Duodenal mucosa (tissue), 2 donors: ENCODE results near the gene ARL15.

Experiments
- H3K27ac ChIP-seq: one replicate; pipeline ENCODE4 v1.7.0; 2013; ENCODE audit warnings: low read depth, low read length
- H3K27me3 ChIP-seq, 2 donors: one replicate each; pipeline ENCODE4 v1.7.0; 2013; ENCODE audit warnings: low read length in 2 of 2, control low read depth in 1 of 2; ENCODE audit not compliant: insufficient read depth in 2 of 2, control insufficient read depth in 1 of 2
- H3K36me3 ChIP-seq, 2 donors: one replicate each; pipeline ENCODE4 v1.7.0; 2013; ENCODE audit warnings: low read length in 2 of 2, control low read depth in 1 of 2; ENCODE audit not compliant: insufficient read depth in 2 of 2, control insufficient read depth in 1 of 2
- H3K4me1 ChIP-seq, 2 donors: one replicate each; pipeline ENCODE4 v1.7.0; 2013; ENCODE audit warnings: low read length in 2 of 2, control low read depth in 1 of 2; ENCODE audit not compliant: insufficient read depth in 2 of 2, control insufficient read depth in 1 of 2
- H3K4me3 ChIP-seq, 2 donors: one replicate each; pipeline ENCODE4 v1.7.0; 2013; ENCODE audit warnings: low read length in 2 of 2, low read depth in 1 of 2
- H3K9ac ChIP-seq, 2 donors: one replicate each; pipeline ENCODE4 v1.7.0; 2013; ENCODE audit warnings: low read length in 2 of 2, low read depth in 1 of 2
- H3K9me3 ChIP-seq, 2 donors: one replicate each; pipeline ENCODE4 v1.7.0; 2013; ENCODE audit warnings: low read length in 2 of 2, control low read depth in 1 of 2; ENCODE audit not compliant: control insufficient read depth in 1 of 2

Gene ARL15

GRCh38 chr5:54186108-54186507 is 124.3 kb downstream of the ARL15 start:
- Histone ChIP-seq H3K4me3 (no peak overlapping the region), H3K9me3 (no peaks in the 10 kb centered on the region), H3K4me1 (peaks cover 16 to 27% of the 10 kb centered on the region in 2 donors), H3K9ac (no peak overlapping the region), H3K36me3 (no peaks in the 10 kb centered on the region), H3K27me3 (no peaks in the 10 kb centered on the region), H3K27ac (no peak overlapping the region)

- Histone ChIP-seq H3K36me3 (no peaks in the 10 kb centered on the region), H3K9me3 (no peaks in the 10 kb centered on the region), H3K9ac (no peak overlapping the region), H3K27me3 (no peaks in the 10 kb centered on the region), H3K27ac (no peak overlapping the region), H3K4me1 (peaks cover 16 to 27% of the 10 kb centered on the region in 2 donors), H3K4me3 (peak overlapping the region in 1 of 2 donors; percentile 23)
Observed at GRCh38 chr5:54184806-54185205, 125.6 kb downstream of the ARL15 start.

DNA sequence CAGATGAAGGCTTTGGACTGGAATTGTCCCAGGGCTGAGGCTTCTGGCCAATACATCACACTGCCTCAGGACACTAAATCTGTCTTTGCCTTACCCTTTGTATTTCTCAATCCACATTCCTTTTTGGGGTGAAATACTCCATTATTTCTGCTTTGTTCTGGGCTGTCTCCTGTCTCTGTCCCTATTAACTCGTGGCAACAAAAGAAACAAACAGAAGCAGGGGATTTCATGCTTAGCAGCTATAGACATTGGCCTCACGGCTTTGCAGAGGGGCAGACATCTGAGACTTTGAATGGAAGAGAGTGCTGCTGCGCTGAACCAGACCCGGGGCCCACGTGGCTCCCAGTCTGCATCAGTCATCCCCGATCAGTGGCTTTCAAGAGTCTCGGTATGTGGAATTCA is 129.7 kb downstream of the ARL15 start:
- no peaks in the 10 kb centered on the region for H3K27me3 ChIP-seq
- peaks cover 41 to 42% of the 10 kb centered on the region in 2 donors for H3K4me1 ChIP-seq
- H3K36me3 ChIP-seq: no peaks in the 10 kb centered on the region
- H3K4me3 ChIP-seq: no peak overlapping the region
- no peak overlapping the region for H3K9ac ChIP-seq
- H3K9me3 ChIP-seq: no peaks in the 10 kb centered on the region
- no peak overlapping the region for H3K27ac ChIP-seq

GRCh38 chr5:54178991-54179390 is 131.4 kb downstream of the ARL15 start:
- peaks cover 30 to 36% of the 10 kb centered on the region in 2 donors for H3K4me1 ChIP-seq
- H3K9me3 ChIP-seq: no peaks in the 10 kb centered on the region
- no peaks in the 10 kb centered on the region for H3K36me3 ChIP-seq
- no peaks in the 10 kb centered on the region for H3K27me3 ChIP-seq
- H3K27ac ChIP-seq: no peak overlapping the region
- no peak overlapping the region for H3K4me3 ChIP-seq
- H3K9ac ChIP-seq: no peak overlapping the region

GRCh38 chr5:54178207-54178606 is 132.2 kb downstream of the ARL15 start:
- Histone ChIP-seq H3K27ac (no peak overlapping the region), H3K4me3 (no peak overlapping the region), H3K4me1 (peaks cover 30 to 40% of the 10 kb centered on the region in 2 donors), H3K27me3 (no peaks in the 10 kb centered on the region), H3K9ac (no peak overlapping the region), H3K9me3 (no peaks in the 10 kb centered on the region), H3K36me3 (no peaks in the 10 kb centered on the region)

DNA sequence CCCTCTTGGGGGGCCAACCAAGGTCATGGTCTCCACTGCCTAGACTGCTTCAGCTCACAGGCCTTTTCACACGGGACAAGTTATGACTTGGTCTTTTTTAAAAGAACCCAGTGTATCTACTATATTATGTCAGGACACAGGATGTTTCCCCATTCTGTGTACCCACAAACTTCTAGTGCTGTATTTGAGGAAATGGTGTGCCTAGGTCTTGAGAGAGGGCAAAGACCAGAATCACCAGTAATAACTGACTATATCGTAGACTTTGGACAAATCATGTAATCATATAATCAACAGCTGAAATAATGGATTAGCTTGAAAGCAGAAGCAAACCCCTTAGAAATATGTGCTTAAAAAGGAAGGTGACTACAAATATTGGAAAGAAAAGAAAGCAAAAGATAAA is 133.3 kb downstream of the ARL15 start:
- Histone ChIP-seq H3K9ac (no peak overlapping the region), H3K4me3 (peak overlapping the region in 1 of 2 donors; percentile 3), H3K9me3 (no peaks in the 10 kb centered on the region), H3K27me3 (no peaks in the 10 kb centered on the region), H3K36me3 (no peaks in the 10 kb centered on the region), H3K27ac (no peak overlapping the region), H3K4me1 (peaks cover 30 to 44% of the 10 kb centered on the region in 2 donors)

DNA sequence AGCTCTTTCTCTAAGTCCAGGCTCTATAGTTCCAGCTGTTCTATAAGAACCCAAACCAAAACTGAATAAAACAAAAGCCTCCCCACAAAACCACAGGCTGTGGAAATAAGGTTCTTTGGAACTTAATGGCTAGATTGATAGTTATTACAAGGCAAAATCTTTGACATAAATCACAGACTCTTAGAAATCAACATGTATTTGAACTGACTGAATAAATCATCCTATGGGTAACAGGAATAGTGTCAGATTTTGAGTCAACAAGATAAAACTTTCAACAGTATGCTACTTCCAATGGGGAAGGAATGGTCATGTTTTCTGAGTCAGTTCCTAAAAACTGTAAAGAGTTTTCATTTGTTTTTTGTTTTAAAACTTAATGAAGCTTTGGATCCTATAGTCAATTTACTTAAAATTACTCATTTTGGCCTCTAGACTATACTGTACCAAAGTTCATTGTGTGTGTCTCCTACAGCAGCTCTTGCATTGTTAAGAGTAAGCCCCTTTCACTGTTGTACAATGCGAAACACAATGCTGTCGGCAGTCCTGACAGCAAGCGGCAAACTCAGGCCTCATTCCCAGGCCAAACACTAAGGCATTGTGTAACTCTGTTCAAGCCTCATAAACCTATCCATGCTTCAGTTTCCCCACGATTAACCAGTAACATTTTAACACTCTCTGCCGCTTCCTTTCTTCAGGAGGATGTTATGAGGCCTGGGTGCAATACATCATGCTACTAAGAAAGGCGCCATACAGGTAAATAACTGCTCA is 134.1 kb downstream of the ARL15 start:
- H3K4me3 ChIP-seq: no peak overlapping the region
- H3K9ac ChIP-seq: no peak overlapping the region
- no peaks in the 10 kb centered on the region for H3K27me3 ChIP-seq
- H3K36me3 ChIP-seq: no peaks in the 10 kb centered on the region
- peaks cover 30 to 47% of the 10 kb centered on the region in 2 donors for H3K4me1 ChIP-seq
- no peak overlapping the region for H3K27ac ChIP-seq
- H3K9me3 ChIP-seq: no peaks in the 10 kb centered on the region

GRCh38 chr5:54173251-54173650 is 137.1 kb downstream of the ARL15 start:
- Histone ChIP-seq H3K9ac (no peak overlapping the region), H3K27me3 (no peaks in the 10 kb centered on the region), H3K4me1 (peaks cover 19 to 32% of the 10 kb centered on the region in 2 donors), H3K27ac (no peak overlapping the region), H3K9me3 (no peaks in the 10 kb centered on the region), H3K4me3 (no peak overlapping the region), H3K36me3 (no peaks in the 10 kb centered on the region)

- H3K36me3 ChIP-seq: no peaks in the 10 kb centered on the region
- H3K27me3 ChIP-seq: no peaks in the 10 kb centered on the region
- H3K9ac ChIP-seq: no peak overlapping the region
- H3K9me3 ChIP-seq: no peaks in the 10 kb centered on the region
- peaks cover 5 to 17% of the 10 kb centered on the region in 2 donors for H3K4me1 ChIP-seq
- no peak overlapping the region for H3K4me3 ChIP-seq
- H3K27ac ChIP-seq: no peak overlapping the region
Observed at GRCh38 chr5:54171645-54172384, 138.6 kb downstream of the ARL15 start.

DNA sequence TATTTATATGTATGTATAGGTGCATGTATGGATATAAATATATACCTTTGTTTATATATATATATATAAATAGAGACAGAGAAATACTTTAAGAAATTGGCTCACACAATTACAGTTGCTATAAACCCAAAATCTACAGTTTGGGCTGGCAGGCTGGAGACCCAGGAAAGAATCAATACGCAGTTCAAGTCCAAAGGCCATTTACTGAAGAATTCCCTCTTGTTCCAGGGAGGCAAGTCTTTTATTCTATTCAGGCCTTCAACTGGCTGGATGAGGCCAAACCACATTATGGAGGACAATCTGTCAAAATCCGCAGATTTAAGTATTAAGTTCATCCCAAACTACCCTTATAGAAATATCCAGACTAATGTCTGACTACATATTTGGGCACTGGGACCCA is 144.7 kb downstream of the ARL15 start:
- H3K4me3 ChIP-seq: no peak overlapping the region
- no peaks in the 10 kb centered on the region for H3K9me3 ChIP-seq
- H3K27ac ChIP-seq: no peak overlapping the region
- H3K9ac ChIP-seq: no peak overlapping the region
- no peaks in the 10 kb centered on the region for H3K4me1 ChIP-seq
- no peaks in the 10 kb centered on the region for H3K36me3 ChIP-seq
- no peaks in the 10 kb centered on the region for H3K27me3 ChIP-seq
